ENCODE data around the gene ANKRD52.

DNA sequence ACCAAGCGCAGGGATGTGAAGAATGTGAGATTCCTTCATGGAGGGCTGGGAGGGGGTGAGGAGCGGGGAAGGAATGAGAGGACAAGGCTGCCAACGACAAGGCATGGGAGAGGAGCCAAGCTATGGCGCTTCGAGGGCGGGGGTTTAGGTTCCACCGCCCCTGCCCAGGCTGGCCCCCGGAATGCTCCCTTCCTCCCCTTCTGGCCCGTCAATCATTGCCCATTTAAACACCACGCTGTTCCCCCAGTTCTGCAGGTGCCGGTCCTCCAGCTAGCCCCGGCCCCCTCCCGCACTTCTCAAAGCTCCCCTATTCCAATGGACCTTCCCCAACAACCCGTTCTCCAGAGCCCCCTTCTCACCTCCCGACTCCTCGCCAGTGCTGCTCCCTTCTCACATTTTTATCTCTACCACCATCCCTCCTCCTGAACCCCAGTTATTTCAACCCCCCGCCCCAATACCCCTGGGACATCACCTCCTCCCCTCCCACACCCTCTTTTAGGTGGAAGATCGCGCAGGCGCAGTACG lies 36.9 kb downstream of the ANKRD52 start:
- TF ChIP-seq, protein P1, sequence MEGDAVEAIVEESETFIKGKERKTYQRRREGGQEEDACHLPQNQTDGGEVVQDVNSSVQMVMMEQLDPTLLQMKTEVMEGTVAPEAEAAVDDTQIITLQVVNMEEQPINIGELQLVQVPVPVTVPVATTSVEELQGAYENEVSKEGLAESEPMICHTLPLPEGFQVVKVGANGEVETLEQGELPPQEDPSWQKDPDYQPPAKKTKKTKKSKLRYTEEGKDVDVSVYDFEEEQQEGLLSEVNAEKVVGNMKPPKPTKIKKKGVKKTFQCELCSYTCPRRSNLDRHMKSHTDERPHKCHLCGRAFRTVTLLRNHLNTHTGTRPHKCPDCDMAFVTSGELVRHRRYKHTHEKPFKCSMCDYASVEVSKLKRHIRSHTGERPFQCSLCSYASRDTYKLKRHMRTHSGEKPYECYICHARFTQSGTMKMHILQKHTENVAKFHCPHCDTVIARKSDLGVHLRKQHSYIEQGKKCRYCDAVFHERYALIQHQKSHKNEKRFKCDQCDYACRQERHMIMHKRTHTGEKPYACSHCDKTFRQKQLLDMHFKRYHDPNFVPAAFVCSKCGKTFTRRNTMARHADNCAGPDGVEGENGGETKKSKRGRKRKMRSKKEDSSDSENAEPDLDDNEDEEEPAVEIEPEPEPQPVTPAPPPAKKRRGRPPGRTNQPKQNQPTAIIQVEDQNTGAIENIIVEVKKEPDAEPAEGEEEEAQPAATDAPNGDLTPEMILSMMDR (IDR thresholded peaks at IDR 0.05) = no peak
- TF ChIP-seq POLR2A (IDR thresholded peaks at IDR 0.05) = no peak

Data from Peyer's patch (tissue), 4 donors.